GM19351 (cell line): ENCODE measurements around the gene MAP3K6.

Source experiments
- ATAC-seq: cut with Tn5 transposase; IDR thresholded peaks from one replicate; pipeline ENCODE4 v1.9.1; 2021; ENCODE audit warnings: mild to moderate bottlenecking, moderate library complexity; ENCODE audit not compliant: unreplicated experiment

MAP3K6 gene

DNA sequence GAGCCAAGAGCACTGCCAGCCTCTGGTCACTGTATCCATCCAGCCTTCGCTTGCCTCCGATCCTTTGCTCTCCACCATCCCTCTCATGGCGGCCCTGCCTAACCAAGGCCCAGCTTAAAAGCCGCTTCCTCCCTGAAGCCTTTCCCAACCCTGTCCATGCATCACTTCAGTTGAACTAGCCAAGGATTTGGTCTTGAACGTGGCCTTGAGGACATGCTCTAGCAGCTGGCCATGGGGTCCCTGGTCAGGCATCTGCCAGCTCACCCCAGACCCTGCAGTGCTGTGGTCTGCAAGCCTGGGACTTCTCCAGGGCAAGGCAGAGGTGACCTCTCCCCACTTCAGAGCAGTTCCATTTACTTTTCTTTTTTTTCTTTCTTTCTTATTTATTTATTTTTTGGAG is 30.0 kb downstream of the MAP3K6 start:
- ATAC-seq = no peak

DNA sequence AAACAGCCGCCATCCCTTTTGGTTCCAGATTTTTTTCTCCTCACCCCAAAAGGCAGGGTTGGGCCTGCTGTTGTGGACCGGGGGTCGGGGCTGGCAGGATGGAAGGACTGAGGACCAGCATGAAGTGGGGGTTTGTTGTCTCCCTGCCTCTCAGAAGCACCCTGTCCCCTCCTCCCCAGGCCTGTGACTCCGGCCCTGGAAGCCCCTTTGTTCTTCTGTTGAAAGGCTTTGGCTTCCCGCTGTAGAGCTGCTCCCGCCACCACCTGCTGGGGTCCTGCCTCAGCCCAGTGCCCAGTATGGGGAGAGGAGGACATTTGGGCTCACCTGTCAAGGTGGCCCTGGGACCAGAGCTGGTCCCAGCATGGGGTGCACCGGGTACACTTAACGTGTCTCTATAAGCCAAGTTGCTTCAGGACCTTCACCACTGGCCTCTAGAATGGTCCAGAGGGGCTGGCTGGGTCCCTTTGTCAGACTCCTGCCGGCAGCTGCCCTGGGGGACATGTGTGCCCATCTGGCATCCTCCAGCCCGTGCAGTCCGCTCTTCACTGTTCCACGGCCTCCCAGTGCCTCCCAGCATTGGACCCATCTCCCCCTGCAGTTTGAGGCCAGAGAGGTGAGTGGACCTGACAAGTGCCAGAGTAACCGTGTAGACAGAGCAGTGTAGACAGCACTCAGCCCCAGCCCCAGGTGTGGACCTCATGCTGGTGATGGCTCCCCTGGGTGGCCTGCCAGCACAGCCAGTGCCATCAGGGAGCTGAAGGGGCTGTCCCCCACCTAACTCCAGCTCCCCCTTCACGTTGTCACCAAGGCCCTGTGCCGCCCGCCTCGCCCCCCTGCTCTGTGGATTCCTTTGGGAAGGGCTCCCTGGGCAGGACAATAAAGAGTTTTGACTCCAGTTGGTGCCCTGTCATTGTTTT is 31.0 kb downstream of the MAP3K6 start:
- ATAC-seq = no peak

- no peak for ATAC-seq
Observed at GRCh38 chr1:27333717-27334279, 33.0 kb downstream of the MAP3K6 start.

DNA sequence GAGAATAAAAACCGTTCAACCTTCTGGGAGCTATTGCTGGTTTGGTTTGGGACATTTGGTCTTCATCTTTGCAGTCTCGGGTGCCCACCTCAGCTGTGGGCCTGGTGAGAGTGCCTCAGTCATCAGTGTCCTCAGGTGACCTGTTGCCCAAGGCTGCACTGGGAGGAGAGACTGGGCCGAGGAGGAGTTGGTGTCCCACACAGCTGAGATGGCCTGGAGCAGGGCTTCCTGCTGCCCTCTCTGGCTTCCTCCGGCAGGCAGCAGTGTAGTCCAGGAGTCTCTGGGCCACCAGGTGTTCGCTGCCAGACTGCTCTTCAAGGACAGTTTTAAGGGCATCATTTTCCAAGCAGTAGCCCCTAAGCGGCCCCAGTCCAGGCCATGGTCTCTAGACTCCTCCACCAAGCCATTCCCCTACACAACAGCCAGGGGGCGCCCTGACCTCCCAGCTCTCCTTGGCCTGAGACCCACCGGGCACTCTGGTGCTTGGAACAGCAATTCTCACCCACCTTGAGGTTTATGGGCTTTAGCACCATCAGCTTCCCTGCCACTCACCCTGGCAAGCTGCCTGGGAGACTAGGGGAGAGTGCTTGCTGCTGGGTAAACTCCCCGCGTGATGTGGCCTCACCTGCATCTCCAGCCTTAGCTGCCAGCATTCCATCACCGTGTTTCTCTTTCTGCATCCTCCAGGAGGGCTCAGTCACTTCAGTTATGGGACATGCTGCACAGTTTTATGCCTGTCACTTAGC is 34.1 kb downstream of the MAP3K6 start:
- ATAC-seq = no peak

- ATAC-seq = no peak
Observed at GRCh38 chr1:27331922-27332321, 34.8 kb downstream of the MAP3K6 start.

- no peak for ATAC-seq
Observed at GRCh38 chr1:27331426-27331825, 35.3 kb downstream of the MAP3K6 start.

DNA sequence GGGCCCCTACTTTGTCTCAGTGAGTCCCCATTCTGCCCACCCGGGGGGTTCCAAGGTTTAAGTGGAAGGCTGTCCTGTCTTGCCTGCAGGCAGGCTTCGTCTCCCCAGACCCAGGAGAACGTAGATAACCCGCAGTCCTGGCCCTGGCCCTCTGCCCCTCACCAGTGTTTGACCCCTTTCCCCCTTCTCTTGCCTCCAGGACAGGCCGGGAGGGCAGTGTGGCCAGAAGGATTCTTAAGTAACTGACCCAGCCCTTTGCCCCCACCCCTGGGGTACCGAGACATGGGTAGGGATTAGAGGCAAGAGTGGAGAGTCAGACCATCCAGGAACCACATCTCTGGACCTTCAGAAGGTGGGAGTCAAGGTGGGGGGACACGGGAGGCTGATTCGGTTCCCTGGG is 36.0 kb downstream of the MAP3K6 start:
- ATAC-seq = no peak

GRCh38 chr1:27327964-27328363 is 38.8 kb downstream of the MAP3K6 start:
- no peak for ATAC-seq

DNA sequence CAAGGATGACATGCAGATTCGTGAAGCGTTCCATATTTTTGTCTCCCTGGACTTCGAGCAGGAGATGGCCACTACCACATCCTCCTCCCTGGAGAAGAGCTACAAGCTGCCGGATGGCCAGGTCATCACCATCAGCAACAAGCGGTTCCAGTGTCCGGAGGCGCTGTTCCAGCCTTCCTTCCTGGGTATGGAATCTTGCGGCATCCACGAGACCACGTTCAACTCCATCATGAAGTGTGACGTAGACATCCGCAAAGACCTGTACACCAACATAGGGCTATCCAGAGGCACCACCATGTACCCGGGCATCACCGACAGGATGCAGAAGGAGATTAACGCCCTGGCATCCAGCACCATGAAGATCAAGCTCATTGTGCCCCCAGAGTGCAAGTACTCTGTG is 41.5 kb downstream of the MAP3K6 start:
- ATAC-seq = no peak

GRCh38 chr1:27322569-27323240 is 44.1 kb downstream of the MAP3K6 start:
- ATAC-seq = no peak

DNA sequence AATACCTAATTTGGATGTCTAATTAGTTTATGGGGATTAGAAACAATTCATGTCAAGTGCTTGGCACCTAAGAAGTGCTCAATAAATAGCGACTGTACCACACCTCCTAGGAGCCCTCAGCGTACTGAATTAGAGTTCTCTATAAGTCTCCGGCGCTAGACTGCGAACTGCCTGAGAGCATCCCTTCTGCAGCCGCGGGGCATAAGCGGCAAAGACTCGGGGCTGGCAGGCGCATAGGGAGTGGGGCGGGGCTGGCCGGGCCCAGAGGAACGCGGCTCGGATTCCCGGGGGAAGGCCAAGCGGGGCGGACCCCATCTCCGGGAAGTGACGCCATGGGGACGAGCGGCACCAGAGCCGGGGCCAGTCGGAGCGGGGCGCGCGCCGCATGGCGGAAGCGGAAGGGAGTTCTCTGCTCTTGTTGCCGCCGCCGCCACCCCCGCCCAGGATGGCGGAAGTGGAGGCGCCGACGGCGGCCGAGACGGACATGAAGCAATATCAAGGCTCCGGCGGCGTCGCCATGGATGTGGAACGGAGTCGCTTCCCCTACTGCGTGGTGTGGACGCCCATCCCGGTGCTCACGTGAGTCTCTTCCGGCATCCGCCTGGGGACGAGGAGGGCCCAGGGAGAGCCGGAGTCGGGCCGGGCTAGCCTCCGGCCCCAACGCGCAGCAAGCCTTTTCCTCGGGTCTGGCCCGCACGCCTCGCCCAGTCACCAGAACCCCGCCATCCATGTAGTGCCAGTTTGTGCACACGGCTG is 44.8 kb downstream of the MAP3K6 start, which contains the start of gene TMEM222:
Gene TMEM222 (plus strand): TSS at position 351 of the 756 bp plus-strand sequence. CDS start 35 bp downstream, at position 386.
- ATAC-seq = peak; percentile 95

GRCh38 chr1:27318596-27318995 is 48.2 kb downstream of the MAP3K6 start:
- no peak for ATAC-seq

- ATAC-seq = no peak
Observed at GRCh38 chr1:27318136-27318535, 48.6 kb downstream of the MAP3K6 start.

DNA sequence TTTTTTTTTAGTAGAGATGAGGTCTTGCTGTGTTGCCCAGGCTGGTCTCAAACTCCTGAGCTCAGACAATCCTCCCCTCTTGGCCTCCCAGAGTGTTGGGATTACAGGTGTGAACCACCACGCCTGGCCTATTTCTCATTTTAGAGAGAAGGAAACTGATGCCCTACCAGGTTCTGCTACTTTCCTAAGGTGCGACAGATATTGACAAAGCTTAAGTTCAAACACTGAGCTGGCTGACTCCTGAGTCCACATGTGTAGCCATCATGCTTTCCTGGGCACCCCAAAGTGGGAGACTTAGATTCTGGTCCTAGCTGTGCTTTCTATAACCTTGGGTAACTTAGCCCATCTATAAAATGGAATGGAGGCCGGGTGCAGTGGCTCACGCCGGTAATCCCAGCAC is 49.9 kb downstream of the MAP3K6 start:
- ATAC-seq = no peak

- no peak for ATAC-seq
Observed at GRCh38 chr1:27314737-27315136, 52.0 kb downstream of the MAP3K6 start.

DNA sequence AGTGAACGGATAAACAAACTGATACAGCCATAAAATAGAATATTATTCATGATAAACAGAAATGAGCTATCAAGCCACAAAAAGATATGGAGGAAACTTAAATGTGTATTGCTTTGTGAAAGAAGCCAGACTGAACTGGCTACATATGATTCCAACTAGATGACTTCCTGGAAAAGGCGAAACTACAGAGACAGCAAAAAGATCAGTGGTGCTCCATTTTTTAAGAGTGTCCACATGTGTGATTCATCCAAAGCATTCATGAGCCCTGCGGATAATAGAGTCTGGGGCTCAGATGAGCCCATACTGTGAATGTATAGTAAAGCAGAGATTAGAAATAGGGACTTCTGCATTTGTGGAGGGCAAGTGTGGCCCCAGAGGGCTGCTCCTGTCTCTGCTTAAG is 52.6 kb downstream of the MAP3K6 start:
- ATAC-seq = no peak

DNA sequence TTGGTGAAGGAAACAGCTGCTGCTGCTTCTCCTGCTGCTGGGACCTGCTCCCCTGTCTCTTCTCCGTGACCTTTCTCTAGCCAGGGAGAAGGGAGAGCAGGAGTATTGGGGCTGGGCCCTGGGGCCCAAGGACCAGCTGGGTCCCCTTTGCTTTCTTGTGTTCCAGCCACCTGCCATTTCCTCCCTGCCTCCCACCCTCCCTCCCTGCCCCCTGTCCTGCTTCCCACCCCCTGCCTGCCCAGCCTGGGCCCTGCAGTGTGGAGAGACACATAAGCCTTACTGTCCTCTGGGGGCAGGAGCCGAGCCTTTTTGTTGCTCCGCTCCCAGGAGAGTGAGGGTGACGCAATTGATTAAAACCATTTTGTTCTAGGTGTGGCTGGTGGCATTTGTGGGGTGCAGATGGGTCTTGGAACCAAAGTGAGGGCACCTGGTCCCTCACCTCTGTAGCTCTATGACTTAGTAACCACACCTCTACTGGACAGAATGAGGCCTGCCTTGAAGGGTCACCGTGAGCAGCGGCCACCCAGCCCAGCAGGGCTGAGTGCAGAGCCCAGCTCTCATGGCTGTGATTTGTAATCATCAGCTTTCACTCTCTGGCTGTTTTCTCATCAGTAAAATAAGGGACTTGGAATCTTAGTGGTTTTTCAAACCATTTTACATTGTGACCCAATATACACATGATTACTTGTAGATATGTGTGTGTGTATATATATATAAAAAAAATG is 58.7 kb downstream of the MAP3K6 start:
- ATAC-seq = no peak

DNA sequence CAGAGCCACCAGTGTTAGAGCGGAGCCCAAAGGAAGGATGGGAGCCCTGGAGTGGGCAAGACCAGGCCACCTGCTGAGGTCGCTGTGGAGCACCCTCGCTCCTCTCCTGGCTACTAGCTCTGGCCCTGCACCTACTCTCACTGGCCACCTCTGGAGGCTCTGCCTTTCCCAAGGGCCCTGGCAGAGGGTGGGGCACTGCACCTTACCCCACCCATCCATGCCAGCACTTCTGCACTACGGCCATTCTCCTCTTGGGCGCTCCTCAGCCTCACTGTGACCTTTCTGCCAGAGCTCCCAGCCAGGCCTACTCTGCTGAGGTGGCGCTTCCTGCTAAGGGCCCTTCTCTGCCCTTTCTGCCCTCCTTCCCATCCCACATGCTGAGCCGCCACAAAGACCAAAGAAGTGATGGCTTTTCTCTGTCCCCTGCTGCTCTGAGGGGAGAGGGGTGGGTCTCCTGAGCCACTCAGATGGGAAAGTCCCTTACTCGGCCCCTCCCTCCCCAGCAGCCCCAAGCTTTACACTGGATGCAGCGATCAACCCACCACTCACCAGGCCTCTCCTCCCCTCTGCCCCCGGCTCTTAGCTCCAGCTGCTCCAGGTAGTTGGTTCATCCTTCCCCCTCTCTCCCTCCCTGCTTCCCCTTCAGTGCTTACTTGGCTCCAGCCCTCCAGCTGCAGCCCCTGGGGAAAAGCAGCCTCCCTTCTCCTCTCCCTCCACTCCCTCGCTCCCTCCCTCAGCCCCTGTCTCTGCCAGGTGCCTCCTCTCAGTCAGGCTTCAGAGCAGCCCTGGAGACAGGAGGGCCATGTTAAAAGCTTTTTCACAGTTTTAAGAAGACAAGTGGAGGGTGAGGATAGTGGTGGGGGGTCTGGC is 59.6 kb downstream of the MAP3K6 start:
- no peak for ATAC-seq

DNA sequence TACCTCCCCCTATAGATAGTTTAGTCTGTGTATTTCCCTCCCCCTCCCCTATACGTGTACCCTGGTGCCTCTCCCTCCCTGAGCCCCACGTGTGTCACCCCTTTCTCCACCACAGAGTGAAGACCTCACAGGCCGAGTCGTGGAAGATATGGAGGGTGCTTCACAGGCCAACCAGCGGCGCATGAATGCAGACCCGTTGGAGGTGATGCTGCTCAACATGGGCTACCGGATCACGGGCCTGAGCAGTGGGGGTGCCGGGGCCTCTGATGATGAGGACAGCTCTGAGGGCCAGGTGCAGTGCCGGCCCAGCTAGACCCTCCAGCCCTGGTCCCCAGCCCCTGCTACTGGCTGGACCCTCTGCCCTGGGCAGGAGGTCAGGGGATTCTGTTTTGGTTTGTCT is 60.7 kb downstream of the MAP3K6 start:
- ATAC-seq = no peak
